Measurements from ENCODE around the gene RNF7.

RNF7 gene

DNA sequence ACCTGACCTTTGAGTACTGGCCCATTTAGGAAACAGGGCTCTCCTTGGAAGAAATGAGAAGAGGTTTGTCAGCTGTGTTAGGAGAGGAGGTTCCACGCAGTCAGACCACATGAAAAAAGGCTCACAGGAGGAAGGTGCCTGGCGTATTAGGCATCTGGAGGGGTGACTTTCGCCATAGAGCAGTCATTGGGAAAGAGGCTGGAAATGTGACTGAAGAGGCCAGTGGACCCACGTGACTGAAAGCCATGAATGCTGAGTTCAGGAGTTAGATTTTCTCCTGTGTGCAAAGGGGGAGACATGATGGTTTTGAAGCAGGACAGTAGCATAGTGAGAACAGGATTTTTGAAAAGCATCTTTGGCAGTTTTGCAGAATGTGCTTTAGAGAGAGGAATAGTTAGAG lies 29.7 kb upstream of the RNF7 start:
- ATAC-seq (ENCODE audit: insufficient read depth, low read depth) (no peak), DNase-seq (no peak)
- Histone ChIP-seq H3K79me2 (ENCODE audit: insufficient read depth, low read length) (no peaks in the 10 kb centered on the region), H4K20me1 (ENCODE audit: insufficient read depth, low read length) (no peaks in the 10 kb centered on the region), H3K4me3 (ENCODE audit: low read depth in 1 of 2, low read length in 2 of 2) (no peak overlapping the region), H3K4me1 (ENCODE audit: insufficient read depth, low read length) (no peaks in the 10 kb centered on the region), H3K27me3 (ENCODE audit: insufficient read depth, low read length, poor library complexity) (no peaks in the 10 kb centered on the region), H3K4me2 (ENCODE audit: insufficient read depth, low read length) (no peak overlapping the region), H2AFZ (ENCODE audit: low read depth, low read length) (no peak overlapping the region), H3K9me3 (ENCODE audit: insufficient read depth, low read length, severe bottlenecking) (no peaks in the 10 kb centered on the region), H3K36me3 (ENCODE audit: insufficient read depth, low read length) (no peaks in the 10 kb centered on the region), H3K9ac (ENCODE audit: low read depth, low read length) (no peak overlapping the region), H3K27ac (ENCODE audit: low read length) (no peak overlapping the region)
- no peak for TF ChIP-seq EZH2 (IDR thresholded peaks at IDR 0.05; ENCODE audit: borderline replicate concordance, low read depth, low read length, severe bottlenecking)
- TF ChIP-seq, protein P1, sequence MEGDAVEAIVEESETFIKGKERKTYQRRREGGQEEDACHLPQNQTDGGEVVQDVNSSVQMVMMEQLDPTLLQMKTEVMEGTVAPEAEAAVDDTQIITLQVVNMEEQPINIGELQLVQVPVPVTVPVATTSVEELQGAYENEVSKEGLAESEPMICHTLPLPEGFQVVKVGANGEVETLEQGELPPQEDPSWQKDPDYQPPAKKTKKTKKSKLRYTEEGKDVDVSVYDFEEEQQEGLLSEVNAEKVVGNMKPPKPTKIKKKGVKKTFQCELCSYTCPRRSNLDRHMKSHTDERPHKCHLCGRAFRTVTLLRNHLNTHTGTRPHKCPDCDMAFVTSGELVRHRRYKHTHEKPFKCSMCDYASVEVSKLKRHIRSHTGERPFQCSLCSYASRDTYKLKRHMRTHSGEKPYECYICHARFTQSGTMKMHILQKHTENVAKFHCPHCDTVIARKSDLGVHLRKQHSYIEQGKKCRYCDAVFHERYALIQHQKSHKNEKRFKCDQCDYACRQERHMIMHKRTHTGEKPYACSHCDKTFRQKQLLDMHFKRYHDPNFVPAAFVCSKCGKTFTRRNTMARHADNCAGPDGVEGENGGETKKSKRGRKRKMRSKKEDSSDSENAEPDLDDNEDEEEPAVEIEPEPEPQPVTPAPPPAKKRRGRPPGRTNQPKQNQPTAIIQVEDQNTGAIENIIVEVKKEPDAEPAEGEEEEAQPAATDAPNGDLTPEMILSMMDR (IDR thresholded peaks at IDR 0.05; ENCODE audit: borderline replicate concordance, extremely low read depth, low read length, poor library complexity, severe bottlenecking) = no peak

DNA sequence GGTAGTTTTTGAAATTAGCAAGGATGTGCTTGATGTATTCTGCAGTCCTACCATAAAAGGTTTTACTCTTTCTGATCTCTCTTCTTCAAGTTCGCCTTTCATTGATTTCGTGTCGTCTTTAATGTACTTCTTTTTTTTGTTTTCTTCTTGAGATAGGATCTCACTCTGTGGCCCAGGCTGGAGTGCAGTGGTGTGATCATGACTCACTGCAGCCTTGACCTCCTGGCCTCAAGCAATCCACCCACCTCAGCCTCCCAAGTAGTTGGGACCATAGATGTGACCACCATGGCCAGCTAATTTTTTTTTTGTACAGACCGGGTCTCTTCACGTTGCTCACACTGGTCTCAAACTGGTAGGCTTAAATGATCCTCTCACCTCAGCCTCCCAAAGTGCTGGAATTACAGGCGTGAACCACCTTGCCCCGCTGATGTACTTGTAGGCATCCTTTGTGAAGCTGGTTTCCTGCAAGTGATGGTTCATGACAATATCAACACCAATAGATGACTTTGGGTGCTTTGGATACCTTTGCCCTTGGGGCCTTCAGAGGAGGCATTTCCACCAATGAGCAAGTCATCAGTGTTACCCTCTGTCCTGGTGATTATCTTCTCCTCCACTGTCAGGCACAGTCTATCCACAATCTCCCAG lies 28.9 kb upstream of the RNF7 start:
- Histone ChIP-seq H3K27ac (ENCODE audit: low read length) (no peak overlapping the region), H3K9me3 (ENCODE audit: insufficient read depth, low read length, severe bottlenecking) (no peaks in the 10 kb centered on the region)

DNA sequence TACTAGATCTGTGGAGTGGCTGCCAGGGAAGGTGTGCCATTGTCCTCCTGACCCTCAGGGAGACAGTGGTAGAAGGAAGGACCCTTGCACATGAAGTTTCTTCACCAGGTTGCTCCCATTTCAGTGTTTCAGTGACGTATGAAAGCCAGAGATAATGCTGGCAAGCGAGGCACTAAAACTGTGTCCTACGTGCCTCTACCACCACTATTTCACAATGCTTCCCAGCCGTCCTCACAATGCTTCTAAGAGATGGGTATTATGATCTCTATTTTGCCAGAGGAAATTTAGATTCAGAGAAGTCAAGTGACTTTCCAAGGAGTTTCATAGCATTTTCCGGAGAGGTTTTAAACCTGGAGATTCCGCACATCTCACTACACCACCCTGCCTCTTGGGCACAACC lies 28.0 kb upstream of the RNF7 start:
- Histone ChIP-seq H3K9ac (ENCODE audit: low read depth, low read length) (no peak overlapping the region), H4K20me1 (ENCODE audit: insufficient read depth, low read length) (no peaks in the 10 kb centered on the region), H3K79me2 (ENCODE audit: insufficient read depth, low read length) (no peaks in the 10 kb centered on the region), H3K4me2 (ENCODE audit: insufficient read depth, low read length) (no peak overlapping the region), H3K36me3 (ENCODE audit: insufficient read depth, low read length) (no peaks in the 10 kb centered on the region), H3K9me3 (ENCODE audit: insufficient read depth, low read length, severe bottlenecking) (peaks cover 1% of the 10 kb centered on the region), H3K4me3 (ENCODE audit: low read depth in 1 of 2, low read length in 2 of 2) (no peak overlapping the region), H3K4me1 (ENCODE audit: insufficient read depth, low read length) (no peaks in the 10 kb centered on the region), H2AFZ (ENCODE audit: low read depth, low read length) (no peak overlapping the region), H3K27ac (ENCODE audit: low read length) (no peak overlapping the region), H3K27me3 (ENCODE audit: insufficient read depth, low read length, poor library complexity) (no peaks in the 10 kb centered on the region)
- DNase-seq (no peak), ATAC-seq (ENCODE audit: insufficient read depth, low read depth) (no peak)
- TF ChIP-seq EZH2 (IDR thresholded peaks at IDR 0.05; ENCODE audit: borderline replicate concordance, low read depth, low read length, severe bottlenecking) = no peak
- TF ChIP-seq, protein P1 (IDR thresholded peaks at IDR 0.05; ENCODE audit: borderline replicate concordance, extremely low read depth, low read length, poor library complexity, severe bottlenecking) = no peak

More for the DNA sequence above, 28.9 kb upstream of the RNF7 start:
- no peaks in the 10 kb centered on the region for H3K4me1 ChIP-seq (ENCODE audit: insufficient read depth, low read length)
- no peaks in the 10 kb centered on the region for H3K79me2 ChIP-seq (ENCODE audit: insufficient read depth, low read length)
- no peak overlapping the region for H2AFZ ChIP-seq (ENCODE audit: low read depth, low read length)
- no peak overlapping the region for H3K4me2 ChIP-seq (ENCODE audit: insufficient read depth, low read length)
- H4K20me1 ChIP-seq (ENCODE audit: insufficient read depth, low read length) = no peaks in the 10 kb centered on the region
- TF ChIP-seq, protein P1 (IDR thresholded peaks at IDR 0.05; ENCODE audit: borderline replicate concordance, extremely low read depth, low read length, poor library complexity, severe bottlenecking) = no peak
- no peak for TF ChIP-seq EZH2 (IDR thresholded peaks at IDR 0.05; ENCODE audit: borderline replicate concordance, low read depth, low read length, severe bottlenecking)
- H3K27me3 ChIP-seq (ENCODE audit: insufficient read depth, low read length, poor library complexity) = no peaks in the 10 kb centered on the region
- ATAC-seq (ENCODE audit: insufficient read depth, low read depth) (no peak), DNase-seq (no peak)
- H3K9ac ChIP-seq (ENCODE audit: low read depth, low read length) = no peak overlapping the region
- no peaks in the 10 kb centered on the region for H3K36me3 ChIP-seq (ENCODE audit: insufficient read depth, low read length)
- no peak overlapping the region for H3K4me3 ChIP-seq (ENCODE audit: low read depth in 1 of 2, low read length in 2 of 2)
